ENCODE data around the gene AGTR1.
"Not testable (repeated sequence)": the region's sequence is repeated elsewhere in the genome, so short reads cannot be mapped to it uniquely, and the experiment has no call there.

- TF ChIP-seq CTCF, POLR2A (IDR thresholded peaks at IDR 0.05): not testable (repeated sequence)
These were observed 55.7 kb downstream of the AGTR1 start for GRCh38 chr3:148753385-148753784.

All from heart left ventricle (tissue), 13 donors.